ENCODE measurements around the gene ST3GAL5.

Gene ST3GAL5

GRCh38 chr2:85929096-85930050 is 40.6 kb upstream of the ST3GAL5 start:
- H3K79me2 ChIP-seq: no peaks in the 10 kb centered on the region
- no peaks in the 10 kb centered on the region for H3K9me3 ChIP-seq (ENCODE audit: control insufficient read depth, low read length)
- no peak for TF ChIP-seq CTCF (IDR thresholded peaks at IDR 0.05)
- H3K9ac ChIP-seq: no peak overlapping the region
- no peaks in the 10 kb centered on the region for H3K36me3 ChIP-seq (ENCODE audit: control insufficient read depth, insufficient read depth, low read length)
- no peak overlapping the region for H3K4me3 ChIP-seq (ENCODE audit: low read depth, low read length)
- no peak overlapping the region for H2AFZ ChIP-seq
- no peak overlapping the region for H3K27ac ChIP-seq
- H3K27me3 ChIP-seq (ENCODE audit: control insufficient read depth, insufficient read depth, low read length): no peaks in the 10 kb centered on the region
- H3K4me2 ChIP-seq (ENCODE audit: low read length): no peak overlapping the region
- H3K4me1 ChIP-seq: no peaks in the 10 kb centered on the region

GRCh38 chr2:85926931-85927661 is 38.3 kb upstream of the ST3GAL5 start:
- TF ChIP-seq CTCF (IDR thresholded peaks at IDR 0.05): no peak
- H3K79me2 ChIP-seq: no peaks in the 10 kb centered on the region
- no peaks in the 10 kb centered on the region for H3K4me1 ChIP-seq
- H3K4me3 ChIP-seq (ENCODE audit: low read depth, low read length): no peak overlapping the region
- no peak overlapping the region for H3K9ac ChIP-seq
- no peak overlapping the region for H2AFZ ChIP-seq
- no peaks in the 10 kb centered on the region for H3K36me3 ChIP-seq (ENCODE audit: control insufficient read depth, insufficient read depth, low read length)
- no peak overlapping the region for H3K4me2 ChIP-seq (ENCODE audit: low read length)
- no peak overlapping the region for H3K27ac ChIP-seq
- no peaks in the 10 kb centered on the region for H3K9me3 ChIP-seq (ENCODE audit: control insufficient read depth, low read length)
- H3K27me3 ChIP-seq (ENCODE audit: control insufficient read depth, insufficient read depth, low read length): no peaks in the 10 kb centered on the region

GRCh38 chr2:85926526-85926925 is 37.7 kb upstream of the ST3GAL5 start:
- Histone ChIP-seq H3K36me3 (ENCODE audit: control insufficient read depth, insufficient read depth, low read length) (no peaks in the 10 kb centered on the region), H2AFZ (no peak overlapping the region), H3K9me3 (ENCODE audit: control insufficient read depth, low read length) (no peaks in the 10 kb centered on the region), H3K4me2 (ENCODE audit: low read length) (no peak overlapping the region), H3K4me3 (ENCODE audit: low read depth, low read length) (no peak overlapping the region), H3K27ac (no peak overlapping the region), H3K79me2 (no peaks in the 10 kb centered on the region), H3K27me3 (ENCODE audit: control insufficient read depth, insufficient read depth, low read length) (no peaks in the 10 kb centered on the region), H3K9ac (no peak overlapping the region), H3K4me1 (no peaks in the 10 kb centered on the region)
- TF ChIP-seq CTCF (IDR thresholded peaks at IDR 0.05): no peak

DNA sequence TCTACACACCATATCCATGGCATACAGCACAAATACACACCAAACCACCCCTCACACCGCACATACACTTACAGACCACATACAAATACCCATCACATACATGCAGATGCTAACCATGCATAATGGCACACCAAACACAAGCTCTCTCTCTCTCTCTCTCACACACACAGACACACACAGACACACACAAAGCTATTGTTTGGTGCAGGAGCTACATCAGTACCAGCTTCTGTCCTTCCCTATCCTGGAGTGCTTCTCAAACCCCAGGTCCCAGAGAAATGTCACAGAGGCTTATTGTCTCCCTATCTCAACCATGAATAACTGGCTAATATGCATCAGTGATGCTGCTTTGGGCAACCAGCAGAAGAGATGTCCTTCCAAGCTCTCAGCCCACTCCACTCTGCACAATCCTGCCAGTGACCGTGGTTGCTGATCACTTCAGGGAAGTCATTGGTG is 36.5 kb upstream of the ST3GAL5 start:
- H3K9ac ChIP-seq: no peak overlapping the region
- TF ChIP-seq CTCF (IDR thresholded peaks at IDR 0.05): no peak

More for the DNA sequence above, 36.5 kb upstream of the ST3GAL5 start:
- no peaks in the 10 kb centered on the region for H3K36me3 ChIP-seq (ENCODE audit: control insufficient read depth, insufficient read depth, low read length)
- H3K4me2 ChIP-seq (ENCODE audit: low read length): no peak overlapping the region
- H3K9me3 ChIP-seq (ENCODE audit: control insufficient read depth, low read length): no peaks in the 10 kb centered on the region
- no peaks in the 10 kb centered on the region for H3K27me3 ChIP-seq (ENCODE audit: control insufficient read depth, insufficient read depth, low read length)
- H3K79me2 ChIP-seq: no peaks in the 10 kb centered on the region
- H2AFZ ChIP-seq: no peak overlapping the region
- H3K27ac ChIP-seq: no peak overlapping the region
- no peak overlapping the region for H3K4me3 ChIP-seq (ENCODE audit: low read depth, low read length)
- no peaks in the 10 kb centered on the region for H3K4me1 ChIP-seq
